H1 (cell line): ENCODE data around the gene CDCA4. TPM values are rescaled to one million over a fixed set of nuclear protein-coding genes. Genes with fewer than 3 reads are reported as not detected.

Experiments used
- CTCF ChIA-PET: fragments of 300-600 bp; sonication (Branson Sonifier 250); formaldehyde crosslinking; loops from one replicate; lab custom pipeline; 2021; ENCODE audit not compliant: partially characterized antibody; lab: Charles Lee
- POLR2A ChIA-PET: fragments of 300-600 bp; sonication (Branson Sonifier 250); formaldehyde crosslinking; loops from one replicate; lab custom pipeline; 2021; ENCODE audit warnings: inconsistent platforms; ENCODE audit not compliant: partially characterized antibody; lab: Charles Lee
- DNase-seq, 2 experiments: peaks; one replicate each; pipeline versions ENCODE4 v3.0.0 to v3.0.0-alpha.2; 2010 to 2022; ENCODE audit warnings: low spot score in 2 of 2, low read depth in 1 of 2, mixed read lengths in 1 of 2
- FAIRE-seq: peaks from 2 replicates; lab custom pipeline; 2011; peaks lifted over from hg19 to GRCh38; lab: Jason Lieb, UNC
- H2AFZ ChIP-seq: 2 replicates; pipeline ENCODE4 v1.8.1; 2012; ENCODE audit warnings: low read length, inconsistent platforms
- H2AK5ac ChIP-seq: 2 replicates; pipeline ENCODE4 v1.6.1; 2013; ENCODE audit warnings: low read depth, low read length
- H2BK120ac ChIP-seq: replicated peaks from 2 replicates; pipeline ENCODE3; 2013; ENCODE audit warnings: low read depth, low read length, inconsistent platforms
- H2BK12ac ChIP-seq: 2 replicates; pipeline ENCODE4 v1.6.1; 2013; ENCODE audit warnings: low read depth, low read length
- H2BK15ac ChIP-seq: 2 replicates; pipeline ENCODE4 v1.6.1; 2013; ENCODE audit warnings: low read length
- H2BK20ac ChIP-seq: 2 replicates; pipeline ENCODE4 v1.6.1; 2013; ENCODE audit warnings: low read length
- H2BK5ac ChIP-seq: 2 replicates; pipeline ENCODE4 v1.6.1; 2013; ENCODE audit warnings: low read depth, low read length
- H3K14ac ChIP-seq: 2 replicates; pipeline ENCODE4 v1.6.1; 2013; ENCODE audit warnings: inconsistent platforms; ENCODE audit not compliant: insufficient read length
- H3K18ac ChIP-seq: 2 replicates; pipeline ENCODE4 v1.6.1; 2013; ENCODE audit warnings: low read length; ENCODE audit errors: extremely low read depth
- H3K23ac ChIP-seq: 2 replicates; pipeline ENCODE4 v1.6.1; 2013; ENCODE audit warnings: inconsistent platforms; ENCODE audit not compliant: insufficient read length
- H3K23me2 ChIP-seq: 2 replicates; pipeline ENCODE4 v1.6.1; 2013; ENCODE audit warnings: low read depth, low read length
- H3K27ac ChIP-seq: 2 replicates; pipeline ENCODE4 v1.6.1; 2011; ENCODE audit warnings: low read depth, low read length, inconsistent platforms
- H3K27me3 ChIP-seq, 4 experiments: replicated peaks in 1 of 4; 1 replicate in 1 of 4; 2 replicates in 3 of 4; pipeline versions ENCODE4 v1.6.1 to v1.8.1; 2011 to 2013; ENCODE audit warnings: low read length in 3 of 4, mild to moderate bottlenecking in 3 of 4, inconsistent platforms in 2 of 4, mixed read lengths in 2 of 4, moderate library complexity in 1 of 4; ENCODE audit not compliant: control insufficient read depth in 3 of 4, insufficient read depth in 3 of 4; ENCODE audit errors: extremely low read depth in 1 of 4
- H3K36me3 ChIP-seq, 4 experiments: 2 replicates each; pipeline versions ENCODE4 v1.6.1 to v1.8.1; 2011 to 2013; ENCODE audit warnings: mild to moderate bottlenecking in 4 of 4, low read length in 3 of 4, moderate library complexity in 2 of 4, control low read depth in 1 of 4, inconsistent platforms in 1 of 4; ENCODE audit not compliant: insufficient read depth in 4 of 4, control insufficient read depth in 2 of 4
- H3K4ac ChIP-seq: replicated peaks from 2 replicates; pipeline ENCODE3; 2013; ENCODE audit warnings: low read length, low read depth, mixed read lengths, inconsistent platforms; ENCODE audit not compliant: insufficient read length
- H3K4me1 ChIP-seq, 4 experiments: replicated peaks in 1 of 4; 1 replicate in 1 of 4; 2 replicates in 3 of 4; pipeline versions ENCODE4 v1.6.1 to v1.8.1; 2011 to 2013; ENCODE audit warnings: low read length in 3 of 4, inconsistent platforms in 2 of 4, mixed read lengths in 1 of 4; ENCODE audit not compliant: insufficient read depth in 4 of 4, control insufficient read depth in 3 of 4
- H3K4me2 ChIP-seq, 2 experiments: 2 replicates each; pipeline versions ENCODE4 v1.6.1 to v1.8.1; 2011 to 2013; ENCODE audit warnings: low read depth in 2 of 2, low read length in 2 of 2, control low read depth in 1 of 2, inconsistent platforms in 1 of 2, mild to moderate bottlenecking in 1 of 2; ENCODE audit not compliant: insufficient read depth in 1 of 2
- H3K4me3 ChIP-seq, 4 experiments: fragments of 200-600, 300-600 bp in 1 of 4; sonication (generic), shearing (Covaris generic), sonication (Bioruptor Twin) in 1 of 4; 2 replicates each; pipeline versions ENCODE4 v1.5.1 to v1.8.1; 2011 to 2016; ENCODE audit warnings: low read length in 4 of 4, low read depth in 3 of 4, control low read depth in 2 of 4, inconsistent platforms in 2 of 4, mild to moderate bottlenecking in 2 of 4, mixed read lengths in 1 of 4, moderate library complexity in 1 of 4; ENCODE audit not compliant: insufficient read depth in 2 of 4; ENCODE audit errors: extremely low read depth in 1 of 4
- H3K56ac ChIP-seq: replicated peaks from 2 replicates; pipeline ENCODE3; 2013; ENCODE audit warnings: low read depth, mild to moderate bottlenecking, mixed read lengths, low read length, inconsistent platforms; ENCODE audit not compliant: insufficient read length
- H3K79me1 ChIP-seq: 2 replicates; pipeline ENCODE4 v1.6.1; 2013; ENCODE audit warnings: low read depth, low read length, control low read depth
- H3K79me2 ChIP-seq, 2 experiments: 2 replicates each; pipeline versions ENCODE4 v1.6.1 to v1.8.1; 2012 to 2013; ENCODE audit warnings: low read length in 2 of 2, mild to moderate bottlenecking in 2 of 2, inconsistent platforms in 1 of 2; ENCODE audit not compliant: insufficient read depth in 2 of 2, control insufficient read depth in 1 of 2
- H3K9ac ChIP-seq, 4 experiments: replicated peaks in 1 of 4; 1 replicate in 1 of 4; 2 replicates in 3 of 4; pipeline versions ENCODE4 v1.6.1 to v1.8.1; 2011 to 2013; ENCODE audit warnings: low read depth in 3 of 4, low read length in 3 of 4, control low read depth in 2 of 4, mild to moderate bottlenecking in 2 of 4, moderate library complexity in 2 of 4, inconsistent platforms in 1 of 4; ENCODE audit errors: extremely low read depth in 1 of 4
- H3K9me3 ChIP-seq, 2 experiments: 2 replicates each; pipeline versions ENCODE4 v1.6.1 to v1.8.1; 2012 to 2013; ENCODE audit warnings: mild to moderate bottlenecking in 2 of 2, moderate library complexity in 2 of 2, control low read depth in 1 of 2, inconsistent platforms in 1 of 2, low read depth in 1 of 2, low read length in 1 of 2, mixed read lengths in 1 of 2; ENCODE audit not compliant: insufficient read depth in 2 of 2
- H4K20me1 ChIP-seq, 2 experiments: replicated peaks in 1 of 2; 2 replicates each; pipeline versions ENCODE3 to v1.8.1; 2011 to 2013; ENCODE audit warnings: inconsistent platforms in 2 of 2, low read length in 2 of 2, mild to moderate bottlenecking in 1 of 2; ENCODE audit not compliant: insufficient read depth in 2 of 2, control insufficient read depth in 1 of 2
- H4K5ac ChIP-seq: 2 replicates; pipeline ENCODE4 v1.6.1; 2013; ENCODE audit warnings: low read length, low read depth, mixed read lengths, inconsistent platforms; ENCODE audit not compliant: insufficient read length
- H4K8ac ChIP-seq: 2 replicates; pipeline ENCODE4 v1.8.0; 2013; ENCODE audit warnings: mild to moderate bottlenecking, moderate library complexity, low read length, inconsistent platforms; ENCODE audit not compliant: insufficient read depth; ENCODE audit errors: extremely low read depth
- H4K91ac ChIP-seq: replicated peaks from 2 replicates; pipeline ENCODE3; 2013; ENCODE audit warnings: low read length, mixed read lengths, inconsistent platforms; ENCODE audit not compliant: insufficient read length
- HDAC2 ChIP-seq, 2 experiments: fragments of 300-600 bp in 1 of 2; sonication (generic) in 1 of 2; IDR thresholded peaks; 2 replicates each; pipeline ENCODE4 v1.6.1; 2011 to 2012; ENCODE audit warnings: low read depth in 2 of 2, low read length in 2 of 2, mild to moderate bottlenecking in 2 of 2, moderate library complexity in 2 of 2, borderline replicate concordance in 1 of 2, inconsistent platforms in 1 of 2
- WGBS, 2 experiments: shearing (Covaris generic) in 1 of 2; methylation state at CpG; one replicate each; pipeline versions ENCODE4 v1.1.6 to v1.1.7; 2013 to 2015; ENCODE audit warnings: low lambda C conversion rate in 2 of 2, mixed read lengths in 2 of 2, inconsistent platforms in 1 of 2, low coverage in 1 of 2, missing lambda C conversion rate in 1 of 2; ENCODE audit not compliant: insufficient replicate concordance in 2 of 2, insufficient coverage in 1 of 2, insufficient read length in 1 of 2; ENCODE audit errors: extremely low coverage in 1 of 2, missing lambda C conversion rate in 1 of 2; 5-methylcytosine and 5-hydroxymethylcytosine counted together
- polyA plus RNA-seq, 7 experiments: library from polyadenylated mRNA; depleted of rRNA in 3 of 7; stranded (reverse) in 5 of 7; unstranded in 2 of 7; fragments of >200 nt in 5 of 7; fragments of 200-250 nt in 2 of 7; gene quantifications; 1 replicate in 5 of 7; 2 replicates in 1 of 7; 4 replicates in 1 of 7; pipeline versions ENCODE4 v1.2.1 to v1.2.3, GENCODE V29; 2011 to 2013; ENCODE audit warnings: missing spikeins in 2 of 7, mixed read lengths in 2 of 7
- total RNA-seq: library from RNA; stranded (reverse); fragmentation: NEBNext Ultra II Directional; extraction: Animal tissue kit (Norgen Biotek cat#: 25700); gene quantifications from 2 replicates; pipeline ENCODE4 v1.2.1, GENCODE V29; 2021

The CDCA4 gene
- total and polyA plus RNA-seq, 2 of the 8 experiments (the other 6 are each of a cell fraction or from before 2014, with no cell fraction given), result 49.9 to 62.4 TPM

GRCh38 chr14:104986487-104987164, 34.3 kb downstream of the CDCA4 start:
- H3K4me1 ChIP-seq, result peaks cover 0 to 7% (median 2%) of the 10 kb centered on the region in 4 experiments; a peak in 4 of 7 replicates
- no peak for DNase-seq
- 0 out of 2 replicates have a peak overlapping the region, but pooled peaks have one; percentile 14 for H2BK12ac ChIP-seq
- TF ChIP-seq HDAC2 (IDR thresholded peaks at IDR 0.05; ENCODE audit: borderline replicate concordance in 1 of 2, low read depth in 2 of 2, low read length in 2 of 2), result no peak
- H3K4me2 ChIP-seq, result peak overlapping the region; percentile 74 to 77
- POLR2A ChIA-PET, result interaction anchor here (1.0 kb wide), 1 partner anchor 34 kb away, joined by 4 read pairs; the partner anchor contains the start of gene CDCA4
- peaks cover 0 to 3% of the 10 kb centered on the region in 2 experiments; a peak in 1 of 4 replicates for H3K9me3 ChIP-seq
- CTCF ChIA-PET, result interaction anchor here (0.8 to 1.3 kb wide), 4 partner anchors 15 to 60 kb away, joined by 3 to 4 read pairs (median 4); no protein-coding TSS in a partner anchor
- no peak overlapping the region for H2AK5ac ChIP-seq
- H3K9ac ChIP-seq, result no peak overlapping the region
- no peaks in the 10 kb centered on the region for H3K79me2 ChIP-seq
- peak overlapping the region in 1 of 4 experiments; percentile 78; a peak in 2 of 8 replicates for H3K4me3 ChIP-seq
- no peak overlapping the region for H2AFZ ChIP-seq
- FAIRE-seq, result no peak
- H3K27ac ChIP-seq, result no peak overlapping the region
- no peak overlapping the region for H2BK15ac ChIP-seq
- H2BK20ac ChIP-seq, result no peak overlapping the region
- no peak overlapping the region for H3K14ac ChIP-seq
- H3K4ac ChIP-seq, result no peak overlapping the region
- H3K23ac ChIP-seq, result no peak overlapping the region
- peaks cover 0 to 4% (median under 1%) of the 10 kb centered on the region in 4 experiments; a peak in 3 of 7 replicates for H3K27me3 ChIP-seq
- no peak overlapping the region for H2BK5ac ChIP-seq
- WGBS, 2 experiments, result 81% methylated on average over 16 of the region's 19 CpGs; no CpG with 5 or more reads in 1 of the 2 experiments
- peaks cover 4% of the 10 kb centered on the region; the same call in 1 of the 2 replicates for H3K23me2 ChIP-seq
- H4K91ac ChIP-seq, result no peak overlapping the region
- H2BK120ac ChIP-seq, result no peak overlapping the region
- no peak overlapping the region for H3K18ac ChIP-seq
- H3K79me1 ChIP-seq, result no peaks in the 10 kb centered on the region
- H4K5ac ChIP-seq, result no peak overlapping the region
- H4K8ac ChIP-seq, result no peak overlapping the region
- H3K56ac ChIP-seq, result no peak overlapping the region
- H3K36me3 ChIP-seq, result no peaks in the 10 kb centered on the region
- H4K20me1 ChIP-seq, result peaks cover 3% of the 10 kb centered on the region in 2 experiments
